Omental fat pad (tissue), 4 donors: Measurements from ENCODE around the gene CDC42EP4. TPM values are rescaled to one million over a fixed set of nuclear protein-coding genes. Genes with fewer than 3 reads are reported as not detected.
A peak's percentile ranks its signal among the peaks of the same experiment; 100 is the strongest.

Experiments
- ATAC-seq: fragments of 150-250 bp; one replicate; pipeline ENCODE4 v1.9.1; 2016; ENCODE audit warnings: mild to moderate bottlenecking, moderate library complexity; ENCODE audit not compliant: low FRiP score
- DNase-seq: peaks from one replicate; pipeline ENCODE4 v3.0.0-alpha.2; 2019; ENCODE audit warnings: low spot score
- CTCF ChIP-seq, 3 donors: fragments of 450-650 bp; IDR thresholded peaks; one replicate each; pipeline ENCODE4 v1.5.1; 2016 to 2017; ENCODE audit warnings: antibody characterized with exemption in 3 of 3, mild to moderate bottlenecking in 3 of 3, moderate library complexity in 2 of 3
- total RNA-seq, 4 donors: library from RNA; depleted of rRNA; stranded (reverse); fragments of >200 nt; gene quantifications; one replicate each; pipeline ENCODE4 v1.1.0, GENCODE V29; 2016

Gene CDC42EP4
- total RNA-seq, 4 donors from 2014 or later: 137 to 224 (median 181) TPM

DNA sequence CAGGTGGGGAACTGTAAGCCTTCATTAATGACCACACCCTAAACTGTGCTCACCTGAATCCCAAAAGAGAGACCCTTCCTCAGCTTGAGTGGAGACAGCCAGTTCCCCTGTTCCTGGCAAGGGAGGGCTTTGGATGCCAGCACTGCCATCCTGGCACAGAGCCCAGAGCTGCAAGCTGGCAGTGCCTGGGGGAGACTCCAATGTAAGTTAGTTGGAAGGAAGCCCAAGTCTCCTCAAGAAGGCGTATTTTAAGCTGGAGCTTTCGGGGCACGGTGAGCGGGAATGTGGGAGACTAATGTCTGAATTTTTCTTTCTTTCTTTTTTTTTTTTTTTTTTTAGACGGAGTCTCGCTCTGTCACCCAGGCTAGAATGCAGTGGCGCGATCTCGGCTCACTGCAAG is 4.7 kb downstream of the CDC42EP4 start:
- no peak for DNase-seq
- no peak for ATAC-seq
- no peak for TF ChIP-seq CTCF (IDR thresholded peaks at IDR 0.05)

DNA sequence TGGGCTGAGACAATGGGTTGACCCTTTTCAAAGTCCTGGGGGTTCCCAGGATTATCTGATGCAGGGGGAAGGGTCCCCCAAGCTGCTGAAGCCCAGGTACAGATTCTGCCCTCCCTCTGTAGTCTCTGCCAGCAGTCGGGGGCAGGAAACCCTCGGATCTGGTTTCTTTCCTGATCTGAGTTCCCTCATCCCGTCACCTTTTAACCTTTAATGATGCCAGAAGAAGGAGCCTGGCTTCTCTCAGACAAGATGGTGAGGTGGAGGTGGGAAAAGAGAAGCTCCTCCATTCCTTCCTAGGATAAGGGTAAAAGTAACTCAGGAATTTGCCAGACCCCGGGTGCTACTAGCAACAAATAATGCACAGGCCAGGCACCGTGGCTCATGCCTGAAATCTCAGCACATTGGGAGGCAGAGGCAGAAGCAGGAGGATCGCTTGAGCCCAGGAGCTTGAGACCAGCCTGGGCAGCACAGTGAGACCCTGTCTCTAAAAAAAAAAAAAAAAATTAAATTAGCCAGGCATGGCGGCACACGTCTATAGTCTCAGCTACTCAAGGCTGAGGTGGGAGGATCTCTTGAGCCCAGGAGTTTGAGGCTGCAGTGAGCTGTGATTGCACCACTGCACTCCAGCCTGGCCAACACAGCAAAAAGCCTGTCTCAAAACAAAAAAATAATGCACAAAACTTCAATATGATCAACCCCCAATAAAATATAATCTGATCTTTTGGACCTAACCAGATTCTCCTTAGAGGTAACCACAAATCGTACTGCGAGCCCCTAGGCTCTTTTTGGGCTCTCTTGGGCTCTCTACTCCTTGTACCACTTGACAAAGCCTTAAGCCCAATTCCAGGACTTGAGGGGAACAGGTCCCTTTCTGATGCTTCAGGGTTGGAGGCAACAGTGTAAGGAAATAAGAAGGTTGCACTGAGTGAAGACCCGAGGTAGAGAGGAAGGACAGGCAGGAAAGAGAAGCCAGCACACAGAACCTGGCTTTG is 5.7 kb downstream of the CDC42EP4 start:
- ATAC-seq: no peak
- TF ChIP-seq CTCF (IDR thresholded peaks at IDR 0.05): no peak
- DNase-seq: no peak

DNA sequence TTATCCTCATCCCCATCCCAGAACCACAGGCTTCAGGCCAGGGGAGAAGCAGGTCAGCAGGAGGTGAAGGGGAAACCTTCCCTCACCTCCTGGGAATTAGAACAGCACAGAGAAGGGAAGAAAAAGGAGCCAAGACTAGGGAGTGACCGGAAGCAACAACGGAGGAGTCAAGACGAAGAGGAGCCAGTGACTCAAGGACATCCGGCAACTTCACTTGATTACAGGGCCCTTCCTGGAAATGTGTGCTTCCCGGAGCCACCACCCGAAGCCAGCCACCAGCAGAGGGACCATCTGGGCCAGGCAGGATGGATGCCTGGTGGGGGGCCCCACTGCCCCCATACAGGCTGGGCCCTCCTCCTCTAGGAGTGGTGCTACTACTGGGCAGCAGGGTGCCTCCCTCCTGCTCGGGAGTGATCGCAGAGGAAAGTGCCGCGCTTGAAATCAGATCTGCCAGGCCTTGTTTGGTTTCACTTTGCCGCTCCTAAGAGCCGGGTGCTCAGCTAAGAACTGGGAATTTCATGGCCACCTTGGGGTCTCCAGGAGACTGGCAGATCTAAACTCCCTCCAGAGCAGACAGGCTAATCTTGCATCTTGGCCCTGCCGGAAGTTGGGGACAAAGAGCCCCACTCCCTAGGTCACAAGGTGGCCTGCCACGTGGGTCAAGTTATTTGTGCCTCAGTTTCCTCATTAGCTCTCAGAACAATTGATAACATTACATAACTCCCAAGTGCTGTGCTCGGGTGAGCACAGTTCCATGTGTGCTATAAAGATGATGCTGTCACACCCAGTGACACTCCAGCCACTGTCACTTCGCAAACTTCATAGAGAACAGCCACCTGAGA is 6.6 kb downstream of the CDC42EP4 start:
- DNase-seq (no peak), ATAC-seq (peak; percentile 69)
- TF ChIP-seq CTCF (IDR thresholded peaks at IDR 0.05): no peak

- no peak for TF ChIP-seq CTCF (IDR thresholded peaks at IDR 0.05)
- no peak for DNase-seq
- ATAC-seq: no peak
Measured at GRCh38 chr17:73304438-73304837, 7.4 kb downstream of the CDC42EP4 start.

DNA sequence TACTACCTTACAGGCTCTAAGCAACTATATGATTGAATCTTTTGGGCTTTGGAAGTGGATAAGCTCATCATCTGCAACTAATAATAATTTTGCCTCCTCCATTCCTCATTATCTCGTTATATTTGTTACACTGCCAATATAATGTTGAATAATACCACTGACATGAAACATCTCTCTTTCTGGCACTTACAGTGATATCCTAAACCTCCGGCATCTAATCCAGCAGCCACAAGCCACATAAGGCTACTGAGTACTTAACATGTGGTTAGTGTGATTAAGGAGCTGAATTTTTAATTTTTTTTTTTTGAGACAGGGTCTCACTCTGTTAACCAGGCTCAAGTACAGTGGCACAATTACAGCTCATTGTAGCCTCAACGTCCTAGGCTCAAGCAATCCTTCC is 9.6 kb downstream of the CDC42EP4 start:
- no peak for TF ChIP-seq CTCF (IDR thresholded peaks at IDR 0.05)
- no peak for DNase-seq
- no peak for ATAC-seq

- DNase-seq (no peak), ATAC-seq (no peak)
- no peak for TF ChIP-seq CTCF (IDR thresholded peaks at IDR 0.05)
Measured at GRCh38 chr17:73301369-73301768, 10.4 kb downstream of the CDC42EP4 start.
